Measurements from ENCODE around the gene AQP12A. TPM values are rescaled to one million over a fixed set of nuclear protein-coding genes. Genes with fewer than 3 reads are reported as not detected.

Gene AQP12A
- polyA plus RNA-seq, 1 donor (not counting 4 experiments of a cell fraction or from before 2014, with no cell fraction given), result not detected

- Histone ChIP-seq H3K9me3 (ENCODE audit: control insufficient read depth, low read depth, low read length) (no peaks in the 10 kb centered on the region), H3K4me2 (ENCODE audit: control insufficient read depth, extremely low read depth, insufficient read depth, low read depth, low read length) (no peak overlapping the region), H3K9ac (ENCODE audit: control insufficient read depth, extremely low read depth, insufficient read depth, low read length) (no peak overlapping the region), H3K27ac (ENCODE audit: control insufficient read depth, insufficient read depth, low read length) (no peak overlapping the region), H4K20me1 (ENCODE audit: control insufficient read depth, extremely low read depth, insufficient read depth, low read length) (peaks cover 1% of the 10 kb centered on the region), H3K9me1 (ENCODE audit: control insufficient read depth, extremely low read depth, insufficient read depth, low read length) (no peaks in the 10 kb centered on the region), H3K36me3 (ENCODE audit: control insufficient read depth in 2 of 2, extremely low read depth in 1 of 2, insufficient read depth in 2 of 2, low read length in 2 of 2) (no peaks in the 10 kb centered on the region), H3K4me1 (ENCODE audit: control insufficient read depth, extremely low read depth, insufficient read depth, low read length) (no peaks in the 10 kb centered on the region), H3K79me2 (ENCODE audit: control insufficient read depth, insufficient read depth, low read length) (no peaks in the 10 kb centered on the region), H2AFZ (ENCODE audit: control insufficient read depth, low read length) (no peak overlapping the region), H3K27me3 (ENCODE audit: control insufficient read depth, extremely low read depth, insufficient read depth, low read length) (peaks cover 8% of the 10 kb centered on the region), H3K4me3 (ENCODE audit: control insufficient read depth in 2 of 3, extremely low read depth in 1 of 3, insufficient read depth in 2 of 3, low read depth in 1 of 3, low read length in 3 of 3) (no peak overlapping the region)
- no peak for DNase-seq (ENCODE audit: low read depth, low spot score)
- FAIRE-seq, result no peak
- TF ChIP-seq EZH2 (IDR thresholded peaks at IDR 0.05; ENCODE audit: low read length), result no peak
- peak in 1 of 3 experiments; percentile 5 for TF ChIP-seq CTCF (optimal IDR thresholded peaks at IDR 0.05 in 1 of 3, IDR thresholded peaks at IDR 0.05 in 1 of 3, conservative IDR thresholded peaks at IDR 0.05 in 1 of 3; ENCODE audit: extremely low read depth in 1 of 3, insufficient read depth in 2 of 3, low read length in 3 of 3)
- dilution Hi-C loops (cut with MboI; ENCODE audit: extremely low pct_ligation_motif_present, low sequenced_read_pairs), result no loop called here
Observed at GRCh38 chr2:240742602-240743095, 51.0 kb downstream of the AQP12A start.

DNA sequence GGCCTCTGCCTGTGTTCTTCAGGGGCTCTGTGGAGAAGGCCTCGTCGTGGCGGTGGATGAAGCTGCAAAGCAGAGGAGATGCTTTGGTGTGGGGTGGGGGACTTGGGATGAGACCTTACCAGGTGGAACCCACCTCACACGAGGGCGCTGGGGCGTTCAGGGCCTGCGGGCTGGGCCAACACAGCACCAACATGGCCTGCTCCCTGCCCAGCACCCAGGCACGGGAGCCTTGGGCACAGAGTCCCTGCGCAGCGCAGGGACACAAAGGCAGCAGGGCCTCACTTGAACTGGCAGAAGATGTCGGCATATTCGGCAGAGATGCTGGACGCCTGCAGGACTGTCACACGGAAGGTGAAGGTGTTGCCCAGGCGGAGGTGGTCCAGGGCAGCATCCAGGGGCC, 53.8 kb downstream of the AQP12A start:
- Histone ChIP-seq H3K27me3 (ENCODE audit: control insufficient read depth, extremely low read depth, insufficient read depth, low read length) (peaks cover 3% of the 10 kb centered on the region), H3K4me2 (ENCODE audit: control insufficient read depth, extremely low read depth, insufficient read depth, low read depth, low read length) (no peak overlapping the region), H3K79me2 (ENCODE audit: control insufficient read depth, insufficient read depth, low read length) (no peaks in the 10 kb centered on the region), H3K4me1 (ENCODE audit: control insufficient read depth, extremely low read depth, insufficient read depth, low read length) (no peaks in the 10 kb centered on the region), H4K20me1 (ENCODE audit: control insufficient read depth, extremely low read depth, insufficient read depth, low read length) (no peaks in the 10 kb centered on the region), H3K4me3 (ENCODE audit: control insufficient read depth in 2 of 3, extremely low read depth in 1 of 3, insufficient read depth in 2 of 3, low read depth in 1 of 3, low read length in 3 of 3) (no peak overlapping the region), H3K9me1 (ENCODE audit: control insufficient read depth, extremely low read depth, insufficient read depth, low read length) (no peaks in the 10 kb centered on the region), H3K36me3 (ENCODE audit: control insufficient read depth in 2 of 2, extremely low read depth in 1 of 2, insufficient read depth in 2 of 2, low read length in 2 of 2) (no peaks in the 10 kb centered on the region), H2AFZ (ENCODE audit: control insufficient read depth, low read length) (no peak overlapping the region), H3K9me3 (ENCODE audit: control insufficient read depth, low read depth, low read length) (no peaks in the 10 kb centered on the region), H3K27ac (ENCODE audit: control insufficient read depth, insufficient read depth, low read length) (no peak overlapping the region), H3K9ac (ENCODE audit: control insufficient read depth, extremely low read depth, insufficient read depth, low read length) (no peak overlapping the region)
- DNase-seq (ENCODE audit: low read depth, low spot score), result no peak
- no peak for TF ChIP-seq CTCF (optimal IDR thresholded peaks at IDR 0.05 in 1 of 3, IDR thresholded peaks at IDR 0.05 in 1 of 3, conservative IDR thresholded peaks at IDR 0.05 in 1 of 3; ENCODE audit: extremely low read depth in 1 of 3, insufficient read depth in 2 of 3, low read length in 3 of 3)
- TF ChIP-seq EZH2 (IDR thresholded peaks at IDR 0.05; ENCODE audit: low read length), result no peak
- FAIRE-seq, result no peak
- dilution Hi-C loops (cut with MboI; ENCODE audit: extremely low pct_ligation_motif_present, low sequenced_read_pairs), result no loop called here
